HepG2 (cell line): Measurements from ENCODE around the gene SGCD. TPM values are rescaled to one million over a fixed set of nuclear protein-coding genes. Genes with fewer than 3 reads are reported as not detected.

ENCODE experiments used
- ATAC-seq: fragments of 200-7000 bp; cut with Tn5 transposase; 3 replicates; pipeline ENCODE4 v1.9.1; 2020; ENCODE audit warnings: mild to moderate bottlenecking, moderate library complexity
- BruUV-seq: library from RNA; stranded (reverse); fragments of 400-500 nt; replicated peaks from 2 replicates; lab custom pipeline; 2021; lab: Mats Ljungman, UMichigan
- CTCF ChIA-PET: fragments of 300-600 bp; formaldehyde crosslinking; extraction: SDS; loops from one replicate; lab custom pipeline; 2021; ENCODE audit warnings: low total read pairs, inconsistent platforms, low intra/inter-chr PET ratio; lab: Yijun Ruan, JAX
- POLR2A ChIA-PET: fragments of 350-600 bp; sonication (Branson Sonifier 250); formaldehyde crosslinking; loops from one replicate; lab custom pipeline; 2020; ENCODE audit warnings: antibody characterized with exemption, inconsistent platforms; lab: Yijun Ruan, JAX
- DNase-seq: peaks from one replicate; pipeline ENCODE4 v3.0.0-alpha.2; 2015; ENCODE audit warnings: low spot score
- FAIRE-seq: peaks from 3 replicates; lab custom pipeline; 2011; peaks lifted over from hg19 to GRCh38; lab: Jason Lieb, UNC
- H2AFZ ChIP-seq: one replicate; pipeline ENCODE4 v1.6.1; 2011; ENCODE audit warnings: low read length, inconsistent platforms
- H3K27ac ChIP-seq: fragments of 300-600 bp; 3 replicates; pipeline ENCODE4 v1.8.0; 2011; ENCODE audit warnings: mixed run types, mild to moderate bottlenecking, mixed read lengths, low read length, inconsistent platforms; ENCODE audit not compliant: insufficient read depth; ENCODE audit errors: extremely low read length
- H3K27me3 ChIP-seq, 2 experiments: fragments of 200-600 bp in 1 of 2; 2 replicates in 1 of 2; 3 replicates in 1 of 2; pipeline versions ENCODE4 v1.6.0 to v1.8.0; 2011; ENCODE audit warnings: low read length in 2 of 2, mild to moderate bottlenecking in 2 of 2, moderate library complexity in 2 of 2, inconsistent platforms in 1 of 2; ENCODE audit not compliant: insufficient read depth in 2 of 2, control insufficient read depth in 1 of 2
- H3K36me3 ChIP-seq, 2 experiments: fragments of 200-600 bp in 1 of 2; replicated peaks in 1 of 2; 2 replicates in 1 of 2; 3 replicates in 1 of 2; pipeline versions ENCODE4 v1.5.1 to v1.8.0; 2011; ENCODE audit warnings: low read length in 2 of 2, inconsistent platforms in 1 of 2; ENCODE audit not compliant: insufficient read depth in 2 of 2, control insufficient read depth in 1 of 2
- H3K4me1 ChIP-seq: 2 replicates; pipeline ENCODE4 v1.5.1; 2012; ENCODE audit warnings: low read length, inconsistent platforms; ENCODE audit not compliant: insufficient read depth
- H3K4me2 ChIP-seq: 2 replicates; pipeline ENCODE4 v1.6.0; 2011; ENCODE audit warnings: low read depth, low read length, inconsistent platforms
- H3K4me3 ChIP-seq, 3 experiments: fragments of 200-600 bp in 1 of 3; sonication (generic), shearing (Covaris generic) in 1 of 3; replicated peaks in 1 of 3; 2 replicates each; pipeline ENCODE4 v1.5.1; 2011 to 2016; ENCODE audit warnings: low read length in 3 of 3, inconsistent platforms in 2 of 3, low read depth in 2 of 3, mild to moderate bottlenecking in 2 of 3, control low read depth in 1 of 3, mixed read lengths in 1 of 3; ENCODE audit not compliant: insufficient read depth in 1 of 3
- H3K79me2 ChIP-seq: one replicate; pipeline ENCODE4 v1.6.1; 2011; ENCODE audit warnings: low read length, inconsistent platforms; ENCODE audit not compliant: insufficient read depth
- H3K9ac ChIP-seq: 2 replicates; pipeline ENCODE4 v1.6.0; 2011; ENCODE audit warnings: mild to moderate bottlenecking, low read depth, low read length, inconsistent platforms; ENCODE audit not compliant: insufficient read depth
- H3K9me3 ChIP-seq: 2 replicates; pipeline ENCODE4 v1.5.1; 2012; ENCODE audit warnings: mild to moderate bottlenecking, low read length
- H4K20me1 ChIP-seq: 2 replicates; pipeline ENCODE4 v1.6.0; 2011; ENCODE audit warnings: inconsistent platforms, mild to moderate bottlenecking, low read length, moderate library complexity; ENCODE audit not compliant: insufficient read depth
- CENPT ChIP-seq: sonication (generic); formaldehyde crosslinking; IDR thresholded peaks from 2 replicates; pipeline ENCODE4 v1.8.0; 2022; ENCODE audit warnings: low read depth, mild to moderate bottlenecking, moderate library complexity, missing genetic modification reagents
- DNMT3B ChIP-seq: conservative IDR thresholded peaks from 2 replicates; pipeline ENCODE4 v1.6.1; 2016; ENCODE audit warnings: missing biosample characterization, control low read depth
- FOXC1 ChIP-seq: sonication (generic); formaldehyde crosslinking; IDR thresholded peaks from 2 replicates; pipeline ENCODE4 v1.8.0; 2022; ENCODE audit warnings: mild to moderate bottlenecking, missing genetic modification reagents, borderline replicate concordance
- GATAD2A ChIP-seq: IDR thresholded peaks from 2 replicates; pipeline ENCODE4 v1.6.1; 2016
- SALL2 ChIP-seq: sonication (generic); formaldehyde crosslinking; IDR thresholded peaks from 2 replicates; pipeline ENCODE4 v1.8.1; 2023; ENCODE audit warnings: mild to moderate bottlenecking, missing genetic modification reagents, inconsistent platforms
- SMYD3 ChIP-seq: sonication (generic); formaldehyde crosslinking; IDR thresholded peaks from 2 replicates; pipeline ENCODE4 v1.8.1; 2023; ENCODE audit warnings: mild to moderate bottlenecking, missing genetic modification reagents
- TRIM22 ChIP-seq: fragments of 450-650 bp; IDR thresholded peaks from 2 replicates; pipeline ENCODE4 v1.6.1; 2017
- USF2 ChIP-seq, 2 experiments: sonication (generic) in 1 of 2; formaldehyde crosslinking in 1 of 2; IDR thresholded peaks; 2 replicates each; pipeline versions ENCODE4 v1.5.1 to v1.6.1; 2011 to 2020; ENCODE audit warnings: borderline replicate concordance in 1 of 2, low read depth in 1 of 2, low read length in 1 of 2, mild to moderate bottlenecking in 1 of 2, missing genetic modification reagents in 1 of 2, moderate library complexity in 1 of 2
- YEATS2 ChIP-seq: sonication (generic); formaldehyde crosslinking; IDR thresholded peaks from 2 replicates; pipeline ENCODE4 v1.4.0; 2020; ENCODE audit warnings: missing genetic modification reagents, borderline replicate concordance
- ZBTB44 ChIP-seq: sonication (generic); formaldehyde crosslinking; IDR thresholded peaks from 2 replicates; pipeline ENCODE4 v1.4.0; 2020; ENCODE audit warnings: missing genetic modification reagents
- ZNF282 ChIP-seq: fragments of 450-650 bp; IDR thresholded peaks from 2 replicates; pipeline ENCODE4 v1.6.1; 2018; ENCODE audit not compliant: partially characterized antibody
- ZNF549 ChIP-seq: sonication (generic); formaldehyde crosslinking; IDR thresholded peaks from 2 replicates; pipeline ENCODE4 v1.5.0; 2020; ENCODE audit warnings: missing genetic modification reagents
- ZNF737 ChIP-seq: sonication (generic); formaldehyde crosslinking; IDR thresholded peaks from 2 replicates; pipeline ENCODE4 v1.5.0; 2020; ENCODE audit warnings: missing genetic modification reagents, mild to moderate bottlenecking, borderline replicate concordance
- ZNF790 ChIP-seq: sonication (generic); formaldehyde crosslinking; IDR thresholded peaks from 2 replicates; pipeline ENCODE4 v1.8.0; 2022; ENCODE audit warnings: missing genetic modification reagents, mild to moderate bottlenecking, borderline replicate concordance
- WGBS: methylation state at CpG from one replicate; pipeline ENCODE4 v1.1.6; 2017; ENCODE audit warnings: low lambda C conversion rate; 5-methylcytosine and 5-hydroxymethylcytosine counted together
- in situ Hi-C: cut with HindIII; loops from 2 replicates; pipeline ENCODE4 v1.10.0; 2017; ENCODE audit warnings: low pct_unique_long_range_greater_than_20kb; ENCODE audit not compliant: extremely low pct_ligation_motif_present
- intact Hi-C: fragments of 100-400 bp; cut with micrococcal nuclease; formaldehyde crosslinking; loops from one replicate; pipeline ENCODE4 v1.10.0; 2022; ENCODE audit not compliant: unreplicated experiment
- polyA plus RNA-seq, 8 experiments: library from polyadenylated mRNA; depleted of rRNA in 3 of 8; stranded (reverse) in 7 of 8; unstranded in 1 of 8; fragments of >200 nt; fragmentation: Illumina TruSeq in 4 of 8; extraction: Trizol in 4 of 8; gene quantifications; 2 replicates each; pipeline versions ENCODE4 v1.2.1 to v1.2.3, GENCODE V29; 2011 to 2016; ENCODE audit warnings: low read depth in 4 of 8, missing spikeins in 1 of 8, mixed read lengths in 1 of 8; ENCODE audit not compliant: insufficient read depth in 1 of 8
- total RNA-seq, 5 experiments: library from RNA; depleted of rRNA; stranded (reverse); fragments of >200 nt; fragmentation: Illumina TruSeq; extraction: Trizol; gene quantifications; 2 replicates each; pipeline ENCODE4 v1.2.3, GENCODE V29; 2016; ENCODE audit warnings: low read depth in 1 of 5

SGCD gene
- total and polyA plus RNA-seq, 2 of the 13 experiments (the other 11 are each of a cell fraction or from before 2014, with no cell fraction given), result not detected

- Histone ChIP-seq H3K4me1 (peaks cover 32% of the 10 kb centered on the region), H3K4me2 (peak overlapping the region; percentile 34), H2AFZ (no peak overlapping the region), H3K4me3 (no peak overlapping the region), H3K9me3 (no peaks in the 10 kb centered on the region), H3K79me2 (no peaks in the 10 kb centered on the region), H3K36me3 (no peaks in the 10 kb centered on the region), H3K27me3 (no peaks in the 10 kb centered on the region), H3K9ac (no peak overlapping the region), H3K27ac (no peak overlapping the region), H4K20me1 (no peaks in the 10 kb centered on the region)
- no TSS peak for BruUV-seq
- FAIRE-seq, result no peak
- ChIA-PET POLR2A (no interaction called here), CTCF (no interaction called here)
- ATAC-seq, result no peak
- in situ Hi-C loops, result loop anchor here (25.0 kb wide), 1 partner anchor 454 kb away; the partner anchor contains the start of gene MED7
- TF ChIP-seq FOXC1 (CRISPR knock-in tag) (no peak), GATAD2A (CRISPR knock-in tag) (no peak), ZNF790 (no peak), USF2 (IDR thresholded peaks at IDR 0.05; ENCODE audit: low read depth, low read length) (no peak), USF2 (CRISPR knock-in tag; IDR thresholded peaks at IDR 0.05; ENCODE audit: borderline replicate concordance) (no peak), TRIM22 (no peak), YEATS2 (no peak), ZNF282 (no peak), DNMT3B (no peak), ZBTB44 (no peak), SALL2 (CRISPR knock-in tag) (no peak), ZNF549 (CRISPR knock-in tag) (no peak), CENPT (CRISPR knock-in tag) (no peak), ZNF737 (CRISPR knock-in tag) (no peak), SMYD3 (CRISPR knock-in tag) (no peak)
- intact Hi-C loops, result no loop called here
- DNase-seq, result no peak
- WGBS, result 58% methylated on average over 2 of the region's 2 CpGs
Measured at GRCh38 chr5:156682971-156683370, 356.0 kb downstream of the SGCD start.
